Measurements from ENCODE around the gene SFXN4. TPM values are rescaled to one million over a fixed set of nuclear protein-coding genes. Genes with fewer than 3 reads are reported as not detected.
A peak's percentile ranks its signal among the peaks of the same experiment; 100 is the strongest.

SFXN4 gene
- total RNA-seq, 1 donor from 2014 or later: 14.6 TPM

DNA sequence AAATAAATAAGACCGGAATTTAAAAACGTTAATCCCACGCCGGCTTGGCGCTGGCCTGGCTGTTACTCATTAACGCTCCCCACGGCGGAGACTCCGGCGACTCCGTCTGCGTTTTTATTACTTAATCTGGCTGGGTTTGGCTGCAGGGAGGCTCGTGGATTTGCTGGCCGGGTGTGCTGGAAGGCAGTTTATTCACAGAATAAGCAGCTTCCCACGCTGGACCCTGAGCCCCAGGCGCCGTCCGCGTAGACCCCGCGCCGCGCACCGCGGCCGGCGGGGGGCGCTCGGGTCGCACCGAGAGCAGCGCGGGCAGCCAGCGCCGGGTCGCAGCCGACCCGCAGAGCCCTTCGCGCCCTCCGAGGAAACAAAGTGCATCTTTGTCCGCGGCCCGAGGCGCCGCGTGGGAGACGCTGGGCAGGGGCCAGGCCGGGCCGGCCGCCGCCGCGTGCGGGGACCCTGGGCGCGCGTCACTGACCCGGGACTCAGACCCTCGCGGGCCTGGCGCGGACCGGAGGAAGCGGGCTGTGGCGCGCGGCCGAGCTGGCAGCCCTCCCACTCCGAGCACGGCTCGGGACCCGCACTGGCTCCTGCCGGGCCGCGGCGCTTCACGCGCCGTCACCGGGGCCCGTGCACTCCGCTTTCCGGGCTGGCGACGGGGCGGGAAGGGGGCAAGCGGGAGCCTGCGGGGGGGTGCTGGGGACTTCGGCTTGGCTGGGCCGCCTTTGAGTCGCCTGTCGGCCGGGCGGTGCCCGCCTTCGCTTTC is 41.3 kb upstream of the SFXN4 start:
- ATAC-seq (peak; percentile 77 to 80), DNase-seq (peak; percentile 78)
- Histone ChIP-seq H3K9me3 (no peaks in the 10 kb centered on the region), H3K36me3 (no peaks in the 10 kb centered on the region), H3K27ac (peak overlapping the region; percentile 98), H3K4me1 (peaks cover 37% of the 10 kb centered on the region), H3K27me3 (ENCODE audit: low read depth) (no peaks in the 10 kb centered on the region), H3K4me3 (peak overlapping the region; percentile 79)
- TF ChIP-seq, protein P1, sequence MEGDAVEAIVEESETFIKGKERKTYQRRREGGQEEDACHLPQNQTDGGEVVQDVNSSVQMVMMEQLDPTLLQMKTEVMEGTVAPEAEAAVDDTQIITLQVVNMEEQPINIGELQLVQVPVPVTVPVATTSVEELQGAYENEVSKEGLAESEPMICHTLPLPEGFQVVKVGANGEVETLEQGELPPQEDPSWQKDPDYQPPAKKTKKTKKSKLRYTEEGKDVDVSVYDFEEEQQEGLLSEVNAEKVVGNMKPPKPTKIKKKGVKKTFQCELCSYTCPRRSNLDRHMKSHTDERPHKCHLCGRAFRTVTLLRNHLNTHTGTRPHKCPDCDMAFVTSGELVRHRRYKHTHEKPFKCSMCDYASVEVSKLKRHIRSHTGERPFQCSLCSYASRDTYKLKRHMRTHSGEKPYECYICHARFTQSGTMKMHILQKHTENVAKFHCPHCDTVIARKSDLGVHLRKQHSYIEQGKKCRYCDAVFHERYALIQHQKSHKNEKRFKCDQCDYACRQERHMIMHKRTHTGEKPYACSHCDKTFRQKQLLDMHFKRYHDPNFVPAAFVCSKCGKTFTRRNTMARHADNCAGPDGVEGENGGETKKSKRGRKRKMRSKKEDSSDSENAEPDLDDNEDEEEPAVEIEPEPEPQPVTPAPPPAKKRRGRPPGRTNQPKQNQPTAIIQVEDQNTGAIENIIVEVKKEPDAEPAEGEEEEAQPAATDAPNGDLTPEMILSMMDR (IDR thresholded peaks at IDR 0.05): peak; percentile 72
- intact Hi-C loops (cut with DNase I): loop anchor here (10.0 kb wide), 1 partner anchor 48 kb away; no protein-coding TSS in a partner anchor

DNA sequence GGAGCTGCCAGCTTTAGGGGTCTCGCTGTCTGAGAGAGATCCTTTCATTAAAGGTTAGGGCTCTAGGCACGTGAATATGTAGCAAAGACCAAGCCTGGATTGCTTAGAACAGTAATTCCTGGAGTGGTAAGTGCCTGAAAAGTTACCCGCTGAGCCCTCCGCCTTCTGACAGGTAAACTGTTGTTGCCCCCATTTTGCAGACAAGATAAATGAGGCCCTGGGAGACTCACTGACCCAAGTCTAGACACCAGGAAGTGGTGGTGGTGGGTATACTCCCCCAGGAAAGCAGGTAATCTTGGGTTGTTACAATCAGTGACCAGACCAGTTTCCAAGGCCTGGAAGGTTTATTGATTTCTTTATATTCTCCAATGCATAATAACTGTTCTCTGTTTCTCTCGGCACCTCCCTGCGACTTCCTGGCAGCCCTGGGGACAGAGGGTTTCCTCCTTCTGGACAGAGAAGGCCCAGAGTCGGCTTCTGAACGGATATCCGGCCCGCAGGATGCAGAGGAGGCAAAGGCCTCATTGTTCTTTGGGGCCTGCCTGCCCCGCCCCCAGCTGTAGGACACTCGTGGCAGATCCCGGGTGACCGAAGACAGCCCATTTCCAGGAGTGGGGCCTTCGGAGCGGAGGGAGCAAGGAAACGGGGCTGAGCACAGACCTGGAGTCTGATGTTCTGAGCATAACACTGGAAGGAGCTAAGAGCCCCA is 40.5 kb upstream of the SFXN4 start:
- Histone ChIP-seq H3K36me3 (no peaks in the 10 kb centered on the region), H3K9me3 (no peaks in the 10 kb centered on the region), H3K4me1 (peaks cover 30% of the 10 kb centered on the region), H3K27me3 (ENCODE audit: low read depth) (no peaks in the 10 kb centered on the region), H3K27ac (peak overlapping the region; percentile 98), H3K4me3 (peak overlapping the region; percentile 79)
- DNase-seq (peak; percentile 81), ATAC-seq (peak; percentile 24 to 26)
- intact Hi-C loops (cut with DNase I): loop anchor here (10.0 kb wide), 1 partner anchor 49 kb away; no protein-coding TSS in a partner anchor
- TF ChIP-seq, protein P1 (IDR thresholded peaks at IDR 0.05): no peak

DNA sequence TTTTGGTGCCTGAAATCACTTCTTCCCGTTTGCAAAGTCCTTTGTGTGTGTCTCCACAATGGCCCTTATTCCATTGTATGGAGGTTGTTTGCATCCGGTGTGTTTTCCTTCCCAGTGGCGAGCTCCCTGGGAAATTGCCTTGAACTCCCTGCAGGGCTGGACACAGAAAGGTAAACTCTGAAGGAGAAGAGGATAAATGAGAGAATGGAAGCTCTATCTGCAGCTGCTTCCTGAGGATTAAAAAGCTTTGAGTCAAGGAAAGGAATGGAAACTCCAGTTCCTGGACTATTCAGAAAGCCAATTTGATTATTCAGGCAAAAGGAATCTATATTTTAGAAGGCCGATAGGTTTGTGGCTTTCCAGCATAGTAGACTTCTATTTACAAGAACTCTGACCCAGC is 37.5 kb upstream of the SFXN4 start:
- H3K36me3 ChIP-seq: no peaks in the 10 kb centered on the region
- peak overlapping the region; percentile 18 for H3K27ac ChIP-seq
- H3K4me3 ChIP-seq: no peak overlapping the region
- intact Hi-C loops (cut with DNase I): loop anchor here (10.0 kb wide), 1 partner anchor 52 kb away; no protein-coding TSS in a partner anchor
- peaks cover 17% of the 10 kb centered on the region for H3K4me1 ChIP-seq
- DNase-seq (no peak), ATAC-seq (no peak)
- TF ChIP-seq, protein P1 (IDR thresholded peaks at IDR 0.05): no peak
- H3K27me3 ChIP-seq (ENCODE audit: low read depth): no peaks in the 10 kb centered on the region
- H3K9me3 ChIP-seq: no peaks in the 10 kb centered on the region

DNA sequence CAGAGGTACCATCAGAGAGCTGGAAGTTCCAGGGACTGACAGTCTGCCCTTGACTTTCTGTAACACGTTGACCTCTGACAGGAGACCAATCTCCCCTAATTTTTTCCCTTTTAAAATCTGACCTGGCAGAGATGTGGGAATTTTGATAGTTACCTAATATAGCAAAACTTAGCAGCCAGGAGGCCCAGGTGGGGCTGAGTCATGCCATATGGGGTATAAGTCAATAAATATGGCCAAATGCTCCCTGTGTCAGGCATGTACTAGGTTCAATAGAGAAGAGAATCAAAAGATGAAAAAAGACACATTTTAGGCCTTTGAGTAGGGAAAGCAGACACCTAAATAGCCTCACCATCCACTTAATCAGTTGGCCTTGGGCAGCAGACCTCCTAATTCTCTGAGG is 35.7 kb upstream of the SFXN4 start:
- Histone ChIP-seq H3K4me3 (no peak overlapping the region), H3K27ac (no peak overlapping the region), H3K36me3 (no peaks in the 10 kb centered on the region), H3K9me3 (no peaks in the 10 kb centered on the region), H3K27me3 (ENCODE audit: low read depth) (no peaks in the 10 kb centered on the region), H3K4me1 (peaks cover 14% of the 10 kb centered on the region)
- DNase-seq (no peak), ATAC-seq (no peak)
- TF ChIP-seq, protein P1 (IDR thresholded peaks at IDR 0.05): no peak
- intact Hi-C loops (cut with DNase I): loop anchor here (10.0 kb wide), 1 partner anchor 54 kb away; no protein-coding TSS in a partner anchor

DNA sequence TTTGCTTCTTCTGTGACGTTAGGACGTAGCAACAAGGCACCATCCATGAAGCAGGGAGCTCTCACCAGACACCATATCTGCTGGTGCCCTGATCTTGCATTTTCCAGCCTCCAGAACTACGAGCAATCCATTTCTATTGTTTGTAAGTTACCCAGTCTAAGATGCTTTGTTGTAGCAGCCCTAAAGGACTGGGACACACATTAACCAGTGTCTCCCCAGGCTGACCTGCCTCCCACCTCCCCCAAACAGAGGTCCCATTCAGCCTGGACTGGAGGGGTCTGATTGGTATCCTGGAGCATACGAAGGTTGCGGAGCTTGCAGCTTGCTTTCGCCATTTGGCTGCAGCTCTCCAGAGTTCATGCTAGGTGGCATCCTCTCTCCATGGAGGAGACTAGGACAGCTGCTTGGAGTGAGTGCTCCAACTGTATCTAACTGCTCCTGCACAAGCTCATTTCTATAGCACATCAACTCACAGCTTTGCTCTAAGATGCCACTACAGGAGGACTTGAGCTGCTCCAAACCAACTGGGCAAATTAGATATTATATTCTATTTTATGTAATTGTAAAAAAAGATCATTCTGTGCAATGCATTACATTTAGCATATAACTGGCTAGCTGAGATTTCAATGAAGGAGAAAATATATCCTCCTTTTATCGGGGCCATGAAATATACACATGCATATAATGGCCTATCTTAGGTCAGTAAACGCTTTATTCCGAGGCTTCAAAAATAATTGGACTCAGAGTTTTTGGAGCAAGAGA is 33.9 kb upstream of the SFXN4 start:
- no peaks in the 10 kb centered on the region for H3K27me3 ChIP-seq (ENCODE audit: low read depth)
- H3K4me3 ChIP-seq: no peak overlapping the region
- TF ChIP-seq, protein P1 (IDR thresholded peaks at IDR 0.05): peak; percentile 80
- no peaks in the 10 kb centered on the region for H3K9me3 ChIP-seq
- no peak overlapping the region for H3K27ac ChIP-seq
- peaks cover 6% of the 10 kb centered on the region for H3K4me1 ChIP-seq
- peak; percentile 85 to 95 for ATAC-seq
- intact Hi-C loops (cut with DNase I): no loop called here
- no peak for DNase-seq
- no peaks in the 10 kb centered on the region for H3K36me3 ChIP-seq

Data from lower lobe of right lung (tissue), 2 donors.